ENCODE measurements around the gene SULT1B1.

GRCh38 chr4:69714086-69714485 is 46.3 kb downstream of the SULT1B1 start:
- TF ChIP-seq CTCF (IDR thresholded peaks at IDR 0.05) (no peak), POLR2A (IDR thresholded peaks at IDR 0.05) (no peak)
